ENCODE measurements around the gene NOC3L.

Gene NOC3L

GRCh38 chr10:94299417-94299816, 63.3 kb downstream of the NOC3L start:
- FAIRE-seq = no peak

GRCh38 chr10:94294168-94294567, 68.6 kb downstream of the NOC3L start:
- FAIRE-seq = peak; percentile 99

GRCh38 chr10:94293354-94293753, 69.4 kb downstream of the NOC3L start:
- FAIRE-seq = peak; percentile 99

GRCh38 chr10:94292434-94293090, 70.2 kb downstream of the NOC3L start:
- FAIRE-seq = no peak

GRCh38 chr10:94288361-94289101, 74.2 kb downstream of the NOC3L start:
- no peak for FAIRE-seq

- FAIRE-seq = no peak
These were observed 75.4 kb downstream of the NOC3L start for GRCh38 chr10:94287336-94287735.

- no peak for FAIRE-seq
These were observed 75.8 kb downstream of the NOC3L start for GRCh38 chr10:94286901-94287300.

- no peak for FAIRE-seq
These were observed 77.5 kb downstream of the NOC3L start for GRCh38 chr10:94285271-94285670.

Data from endometrium (tissue), 2 donors.